HG02885 (cell line): Measurements from ENCODE around the gene PSME1.

Source experiments
- ATAC-seq: cut with Tn5 transposase; IDR thresholded peaks from one replicate; pipeline ENCODE4 v1.9.1; 2021; ENCODE audit warnings: mild to moderate bottlenecking; ENCODE audit not compliant: unreplicated experiment, poor library complexity

The PSME1 gene

GRCh38 chr14:24123424-24124417 lies 12.3 kb upstream of the PSME1 start:
- peak; percentile 58 for ATAC-seq

DNA sequence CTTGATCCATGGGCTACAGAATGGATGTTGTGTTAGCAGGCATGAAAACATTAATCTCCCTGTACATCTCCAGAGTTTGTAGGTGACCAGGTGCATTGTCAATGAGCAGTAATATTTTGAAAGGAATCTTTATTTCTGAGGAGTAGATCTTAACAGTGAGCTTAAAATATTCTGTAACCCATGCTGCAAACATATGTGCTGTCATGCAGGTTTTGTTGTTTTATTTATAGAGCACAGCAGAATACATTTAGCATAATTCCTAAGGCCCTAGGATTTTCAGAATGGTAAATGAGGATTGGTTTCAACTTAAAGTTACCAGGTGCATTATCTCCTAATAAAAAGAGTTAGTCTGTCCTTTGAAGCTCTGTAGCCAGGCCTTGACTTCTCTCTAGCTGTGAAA lies 9.1 kb upstream of the PSME1 start:
- no peak for ATAC-seq

DNA sequence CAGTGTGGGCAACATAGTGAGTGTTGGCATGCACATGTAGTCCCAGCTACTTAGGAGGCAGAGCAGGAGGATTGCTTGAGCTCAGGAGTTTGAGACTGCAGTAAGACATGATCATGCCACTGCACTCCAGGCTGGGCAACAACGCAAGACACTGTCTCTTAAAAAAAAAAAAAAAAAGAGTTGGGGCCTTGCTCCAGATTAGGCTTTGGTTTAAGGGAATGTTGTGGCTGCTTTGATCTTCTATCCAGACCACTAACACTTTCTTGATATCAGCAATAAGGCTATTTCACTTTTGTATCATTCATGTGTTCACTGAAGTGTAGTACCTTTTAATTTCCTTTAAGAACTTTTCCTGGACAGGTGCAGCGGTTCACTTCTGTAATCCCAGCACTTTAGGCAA lies 8.3 kb upstream of the PSME1 start:
- no peak for ATAC-seq

- ATAC-seq, result no peak
These were observed 6.5 kb upstream of the PSME1 start for GRCh38 chr14:24129410-24129998.

DNA sequence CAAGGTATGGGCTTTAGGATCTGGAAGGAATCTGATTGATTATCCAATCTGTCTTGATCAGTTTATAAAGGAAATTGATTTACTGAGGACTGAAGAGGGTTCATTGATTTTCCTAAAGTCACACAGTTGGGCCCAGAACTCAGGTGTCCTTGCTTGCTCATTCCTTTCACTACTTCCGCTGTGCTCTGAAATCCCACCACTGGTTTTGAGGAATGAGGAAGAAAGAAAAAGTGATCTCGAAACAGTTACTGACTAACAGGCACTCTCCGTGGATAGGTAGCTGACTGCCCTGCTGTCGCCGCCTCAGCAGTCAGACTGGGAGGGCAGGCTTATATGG lies 5.6 kb upstream of the PSME1 start, which contains the start of gene FITM1:
FITM1 (plus strand) TSS at position 280 of the 337 bp plus-strand sequence. CDS start 905 bp downstream, outside the sequence.
- no peak for ATAC-seq

GRCh38 chr14:24130717-24131548 lies 5.1 kb upstream of the PSME1 start:
- ATAC-seq, result no peak

GRCh38 chr14:24131549-24131966 lies 4.4 kb upstream of the PSME1 start:
- ATAC-seq, result no peak

DNA sequence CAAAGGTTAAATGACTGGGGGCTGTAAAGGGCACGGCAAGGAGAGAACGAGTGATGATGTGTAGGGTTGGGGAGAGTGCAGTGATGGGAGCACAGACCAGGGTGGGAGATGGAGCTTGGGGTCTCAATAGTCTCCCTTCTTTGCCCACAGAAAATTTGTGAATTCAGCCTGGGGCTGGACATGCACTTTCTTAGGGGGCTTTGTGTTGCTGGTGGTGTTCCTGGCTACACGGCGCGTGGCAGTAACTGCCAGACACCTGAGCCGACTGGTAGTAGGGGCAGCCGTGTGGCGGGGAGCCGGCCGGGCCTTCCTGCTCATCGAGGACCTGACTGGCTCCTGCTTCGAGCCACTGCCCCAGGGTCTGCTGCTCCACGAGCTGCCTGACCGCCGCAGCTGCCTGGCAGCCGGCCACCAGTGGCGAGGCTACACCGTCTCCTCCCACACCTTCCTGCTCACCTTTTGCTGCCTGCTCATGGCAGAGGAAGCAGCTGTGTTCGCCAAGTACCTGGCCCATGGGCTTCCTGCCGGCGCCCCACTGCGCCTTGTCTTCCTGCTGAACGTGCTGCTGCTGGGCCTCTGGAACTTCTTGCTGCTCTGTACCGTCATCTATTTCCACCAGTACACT lies 3.8 kb upstream of the PSME1 start:
- ATAC-seq, result no peak

- no peak for ATAC-seq
These were observed 3.0 kb upstream of the PSME1 start for GRCh38 chr14:24132976-24133375.

DNA sequence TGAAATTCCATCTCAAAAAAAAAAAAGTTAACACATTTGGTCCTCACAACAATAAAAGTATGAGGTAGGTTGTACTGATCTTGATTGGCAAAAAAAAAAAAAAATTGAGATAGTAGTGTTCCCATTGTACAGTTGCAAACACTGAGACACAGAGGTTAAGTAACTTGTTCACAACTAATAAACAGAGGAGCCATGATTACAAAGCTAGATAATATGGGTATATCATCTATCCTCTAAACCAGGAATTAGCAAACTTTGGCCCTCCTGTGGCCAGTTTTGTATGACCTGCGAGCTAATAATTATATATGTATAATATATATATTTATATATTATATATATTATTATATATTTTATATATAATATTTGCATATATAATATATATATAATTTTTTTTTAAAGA lies 2.3 kb upstream of the PSME1 start:
- no peak for ATAC-seq

- peak; percentile 1 for ATAC-seq
These were observed 485 bp upstream of the PSME1 start for GRCh38 chr14:24135584-24135833.

DNA sequence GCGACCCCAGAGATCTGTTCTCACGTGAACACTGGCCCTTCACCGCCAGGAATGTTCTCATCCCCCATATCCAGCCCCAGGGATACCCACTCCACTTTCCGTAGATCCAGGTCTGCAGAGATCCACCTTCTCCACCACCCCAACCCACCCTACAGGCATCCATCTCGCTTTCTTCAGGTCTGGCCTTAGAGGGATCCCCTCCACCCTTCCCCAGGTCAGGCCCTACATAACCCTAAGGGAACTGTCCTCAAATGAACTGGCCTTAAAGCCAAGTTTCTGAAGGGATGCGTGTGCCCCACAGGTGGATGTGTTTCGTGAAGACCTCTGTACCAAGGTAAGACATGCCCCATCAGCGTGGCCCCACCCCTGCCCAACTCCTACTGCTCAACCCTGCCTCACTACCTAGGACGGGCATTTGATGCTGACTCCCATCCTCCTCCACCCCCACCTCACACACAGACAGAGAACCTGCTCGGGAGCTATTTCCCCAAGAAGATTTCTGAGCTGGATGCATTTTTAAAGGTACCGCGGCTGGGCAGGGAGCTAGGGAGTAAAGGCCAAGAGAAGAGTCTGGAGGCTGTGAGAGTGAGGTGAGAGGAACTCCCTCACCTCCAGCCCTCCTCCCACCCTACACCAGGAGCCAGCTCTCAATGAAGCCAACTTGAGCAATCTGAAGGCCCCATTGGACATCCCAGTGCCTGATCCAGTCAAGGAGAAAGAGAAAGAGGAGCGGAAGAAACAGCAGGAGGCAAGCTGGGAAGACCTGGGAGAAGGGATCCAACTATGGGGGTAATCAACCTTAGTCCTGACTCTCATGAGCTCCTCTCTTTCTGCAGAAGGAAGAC lies 912 bp downstream of the PSME1 start:
- no peak for ATAC-seq

- no peak for ATAC-seq
These were observed 1.8 kb downstream of the PSME1 start for GRCh38 chr14:24137529-24138395.

DNA sequence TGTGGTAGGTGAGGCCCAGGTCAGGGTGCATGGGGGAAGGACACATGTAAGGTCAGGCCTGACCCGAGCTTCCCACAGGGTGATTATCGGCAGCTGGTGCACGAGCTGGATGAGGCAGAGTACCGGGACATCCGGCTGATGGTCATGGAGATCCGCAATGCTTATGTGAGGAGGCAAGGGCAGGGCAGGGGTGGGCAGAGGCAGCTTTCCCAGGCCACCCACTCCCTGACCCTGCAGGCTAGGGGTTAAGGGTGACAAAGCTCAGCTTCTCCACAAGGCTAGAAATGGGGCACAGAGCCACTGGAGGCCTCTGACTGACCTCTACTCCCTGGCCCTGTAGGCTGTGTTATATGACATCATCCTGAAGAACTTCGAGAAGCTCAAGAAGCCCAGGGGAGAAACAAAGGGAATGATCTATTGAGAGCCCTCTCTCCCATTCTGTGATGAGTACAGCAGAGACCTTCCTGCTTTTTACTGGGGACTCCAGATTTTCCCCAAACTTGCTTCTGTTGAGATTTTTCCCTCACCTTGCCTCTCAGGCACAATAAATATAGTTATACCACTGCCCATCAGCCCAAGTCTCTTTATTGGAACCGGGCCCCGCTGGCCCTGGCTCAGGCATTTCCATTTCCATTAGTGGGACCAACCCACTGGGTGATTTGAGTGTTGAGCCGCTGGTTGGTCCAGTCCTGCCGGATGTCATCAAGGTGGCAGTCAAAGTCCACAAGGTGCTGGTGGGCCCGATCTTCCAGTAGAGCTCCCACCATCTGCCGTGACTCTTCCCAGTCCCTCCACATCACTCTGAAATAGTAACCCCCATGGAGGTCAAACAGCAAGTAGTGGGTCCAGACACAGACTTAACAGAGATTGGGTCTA lies 2.6 kb downstream of the PSME1 start:
- ATAC-seq, result no peak

DNA sequence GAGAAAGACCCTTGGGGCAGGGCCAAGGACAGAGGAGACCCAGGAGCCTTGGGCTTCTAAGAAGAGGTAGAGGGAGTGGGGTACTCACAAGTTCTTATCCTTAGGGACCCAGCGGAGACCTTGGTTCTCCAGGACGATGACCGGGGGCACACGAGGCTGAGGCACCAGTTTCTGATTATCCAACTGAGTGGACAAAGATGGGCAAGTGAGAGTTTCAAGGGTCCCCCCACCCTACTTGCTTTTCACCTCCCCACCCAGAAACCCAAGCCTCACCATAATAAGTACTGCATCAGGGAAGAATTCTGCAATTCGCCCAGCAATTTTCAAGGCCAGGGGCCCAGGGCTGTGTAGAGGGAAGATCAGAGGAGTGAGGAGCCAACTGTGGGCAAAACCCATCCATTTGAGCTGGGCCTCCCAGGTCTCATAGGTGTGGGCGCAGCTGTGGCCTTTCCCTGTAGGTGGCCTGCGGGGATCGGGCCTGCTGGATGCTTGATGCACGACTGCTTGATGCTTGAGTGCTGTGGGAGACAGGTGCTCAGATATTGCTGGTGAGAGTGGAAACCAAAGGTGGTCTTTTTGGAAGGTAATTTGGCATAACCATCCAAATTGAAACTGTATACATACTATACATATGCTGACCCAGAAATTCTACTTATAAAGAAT lies 3.4 kb downstream of the PSME1 start:
- no peak for ATAC-seq

DNA sequence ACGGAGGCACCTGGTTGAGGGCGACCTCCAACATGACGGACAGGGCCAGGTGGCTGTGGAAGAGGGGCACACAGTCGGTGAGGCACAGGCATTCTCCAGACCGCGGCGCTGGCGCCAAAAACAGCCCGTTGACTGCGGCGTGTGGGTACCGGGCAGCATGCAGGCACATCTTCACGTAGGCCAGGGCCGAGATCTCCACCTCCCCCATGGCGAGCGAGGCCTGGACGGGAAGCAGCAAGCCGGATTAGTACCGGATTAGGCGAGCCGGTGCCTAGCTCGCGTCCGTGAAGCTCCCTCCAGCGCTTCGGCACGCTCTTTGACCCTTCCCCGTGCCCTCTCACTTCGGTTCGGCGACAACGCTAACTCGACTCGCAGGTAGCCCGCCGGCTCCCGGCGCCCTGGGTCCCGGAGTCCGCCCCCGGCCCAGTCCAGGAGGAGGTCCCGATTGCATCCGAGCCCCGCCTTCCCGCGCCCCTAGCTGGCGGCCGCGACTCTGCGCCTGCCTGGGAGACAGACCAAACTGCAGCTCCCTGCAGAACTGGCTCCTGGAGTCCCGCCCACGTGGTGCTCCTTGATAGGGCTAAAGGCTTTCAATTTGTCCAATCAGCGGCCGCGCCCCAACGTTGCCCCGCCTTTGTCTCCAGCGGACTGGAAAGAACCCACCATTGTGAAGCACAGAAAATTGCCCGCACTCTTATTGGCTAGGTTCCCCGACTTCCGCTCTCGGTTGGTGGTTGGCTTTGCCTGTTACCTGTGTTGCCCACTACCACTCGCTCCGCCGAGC lies 5.3 kb downstream of the PSME1 start, which contains the start of gene EMC9:
EMC9 (minus strand) TSS at position 495 of the 784 bp plus-strand sequence; CDS start at position 208, 287 bp downstream.
- peak; percentile 86 for ATAC-seq
